SW480 (cell line): ENCODE results near the gene ASIP.
"Not testable (repeated sequence)": the region's sequence is repeated elsewhere in the genome, so short reads cannot be mapped to it uniquely, and the experiment has no call there.

Experiments used
- DNase-seq: peaks from one replicate; pipeline ENCODE4 v3.0.0-alpha.2; 2016; ENCODE audit warnings: low spot score

ASIP gene

GRCh38 chr20:34240693-34241615 is at the start of gene ASIP:
Gene ASIP (plus strand): TSS chr20:34241423. CDS start chr20:34260375, 18,952 bp downstream.
- DNase-seq: no peak

- no peak for DNase-seq
Observed at GRCh38 chr20:34193051-34193450, 48.2 kb upstream of the ASIP start.

DNA sequence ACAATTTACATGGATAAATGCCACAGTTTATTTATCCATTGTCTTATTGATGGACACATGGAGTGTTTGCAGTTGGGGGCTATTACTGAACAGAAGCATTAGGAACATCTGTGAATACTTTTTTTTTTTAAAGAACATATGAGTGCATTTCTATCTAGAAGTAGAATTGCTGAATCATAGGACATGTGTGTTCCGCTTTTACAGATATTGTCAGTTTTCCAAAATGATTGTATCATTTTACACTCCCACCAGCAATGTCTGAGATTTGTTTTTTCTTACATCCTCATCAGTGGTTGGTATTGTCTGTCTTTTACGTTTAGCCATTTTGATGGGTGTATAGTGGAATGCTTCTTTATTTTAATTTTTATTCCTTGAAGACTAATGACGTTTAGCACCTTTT is 42.0 kb upstream of the ASIP start:
- DNase-seq: no peak

GRCh38 chr20:34200023-34200422 is 41.2 kb upstream of the ASIP start:
- DNase-seq: no peak

GRCh38 chr20:34201531-34201930 is 39.7 kb upstream of the ASIP start:
- DNase-seq: no peak

GRCh38 chr20:34205172-34205880 is 35.9 kb upstream of the ASIP start:
- not testable (repeated sequence) for DNase-seq

GRCh38 chr20:34209111-34209510 is 32.1 kb upstream of the ASIP start:
- DNase-seq: no peak

DNA sequence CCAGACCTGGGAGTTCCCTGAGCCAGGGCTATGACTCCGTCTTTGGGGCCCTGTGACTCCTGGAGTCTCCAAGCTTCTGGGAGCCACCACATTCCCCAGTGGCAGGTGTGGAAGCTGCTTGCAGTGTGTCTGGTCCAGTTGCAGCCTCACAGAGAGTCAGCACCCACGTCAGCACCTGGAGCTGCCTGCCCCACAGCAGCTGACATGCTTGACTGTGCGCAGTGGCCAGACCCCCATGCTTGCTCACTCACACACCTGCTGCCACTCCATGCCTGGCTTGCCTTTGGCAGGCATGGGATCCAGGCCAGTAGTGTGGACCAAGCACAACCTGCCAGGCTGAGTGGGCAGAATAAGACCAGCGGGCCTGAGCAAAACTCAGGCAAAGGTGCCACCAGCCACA is 31.0 kb upstream of the ASIP start:
- no peak for DNase-seq

- DNase-seq: no peak
Observed at GRCh38 chr20:34211591-34211990, 29.6 kb upstream of the ASIP start.

DNA sequence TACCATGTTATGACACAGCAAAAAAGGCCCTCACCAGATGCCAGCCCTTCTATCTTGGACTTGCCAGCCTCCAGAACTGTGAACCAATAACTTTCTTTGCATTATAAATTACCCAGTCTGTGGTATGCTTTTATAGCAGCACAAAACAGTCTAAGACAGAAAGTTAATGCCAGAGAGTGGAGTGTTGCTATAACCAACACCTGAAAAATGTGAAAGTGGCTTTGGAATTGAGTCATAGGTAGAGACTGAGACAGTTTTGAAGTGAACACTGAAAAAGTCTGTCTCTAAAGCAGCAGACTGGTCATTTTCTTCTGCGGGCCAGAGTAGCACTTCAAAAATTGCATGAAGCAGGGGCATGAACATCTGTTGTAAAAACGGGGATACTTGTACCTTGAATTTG is 28.0 kb upstream of the ASIP start:
- DNase-seq: no peak

- DNase-seq: peak; percentile 92
Observed at GRCh38 chr20:34215711-34216381, 25.4 kb upstream of the ASIP start.

GRCh38 chr20:34216382-34216742 is 24.9 kb upstream of the ASIP start:
- DNase-seq: no peak

- DNase-seq: peak; percentile 28
Observed at GRCh38 chr20:34220561-34220960, 20.7 kb upstream of the ASIP start.

DNA sequence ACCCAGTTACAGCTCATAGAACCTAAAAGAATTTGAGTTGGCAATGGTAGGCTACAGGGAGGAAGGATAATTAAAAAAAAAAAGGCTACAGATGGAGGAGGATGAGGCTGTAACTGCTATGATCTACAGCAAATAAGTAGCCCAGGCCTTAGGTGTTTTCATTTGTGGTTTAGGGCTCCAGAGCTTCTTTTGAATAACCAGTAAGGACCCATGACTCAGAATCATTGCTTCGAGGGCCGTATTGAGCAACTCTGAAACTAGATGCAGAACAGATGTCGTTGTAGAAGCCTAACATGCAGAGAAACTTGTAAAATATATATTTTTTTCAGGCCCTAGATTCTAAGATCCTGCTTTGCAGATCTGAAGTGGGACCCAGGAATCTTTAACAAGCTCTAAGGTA is 19.0 kb upstream of the ASIP start:
- DNase-seq: peak; percentile 26

DNA sequence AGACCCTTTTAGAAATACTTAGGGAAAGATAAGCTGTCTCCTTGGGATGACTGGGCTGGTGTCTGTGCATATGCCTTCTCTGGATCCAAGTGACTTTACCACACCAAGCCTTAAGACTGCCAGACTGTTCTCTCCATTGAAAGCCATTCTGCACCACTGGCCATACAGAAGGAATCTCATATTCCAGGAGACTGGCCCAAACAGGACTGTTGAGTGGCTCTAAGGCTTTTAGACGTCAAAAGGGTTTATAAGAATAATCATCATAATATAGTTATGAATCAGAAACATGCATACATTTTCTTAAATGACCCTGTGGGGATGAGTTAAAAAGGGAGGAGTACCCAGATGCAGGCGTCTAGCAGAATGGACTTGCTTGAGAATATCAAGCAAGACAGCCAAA is 17.0 kb upstream of the ASIP start:
- DNase-seq: not testable (repeated sequence)

DNA sequence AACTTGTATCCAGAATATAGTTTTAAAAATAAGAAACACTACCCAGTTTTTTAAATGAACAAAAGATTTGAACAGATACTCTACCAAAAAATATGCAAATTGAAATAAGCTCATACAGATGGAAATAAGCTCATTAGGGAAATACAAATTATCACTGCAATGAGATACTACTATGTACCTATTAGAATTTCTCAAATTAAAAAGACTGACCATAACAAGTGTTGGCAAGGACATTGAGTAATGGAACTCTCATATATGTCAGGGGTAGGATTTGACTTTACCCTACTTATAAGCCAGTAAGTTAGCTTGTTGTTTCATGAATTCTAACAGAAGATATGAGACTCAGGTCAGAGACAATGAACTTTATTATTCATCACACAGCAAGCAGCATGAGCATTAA is 9.6 kb upstream of the ASIP start:
- DNase-seq: no peak

DNA sequence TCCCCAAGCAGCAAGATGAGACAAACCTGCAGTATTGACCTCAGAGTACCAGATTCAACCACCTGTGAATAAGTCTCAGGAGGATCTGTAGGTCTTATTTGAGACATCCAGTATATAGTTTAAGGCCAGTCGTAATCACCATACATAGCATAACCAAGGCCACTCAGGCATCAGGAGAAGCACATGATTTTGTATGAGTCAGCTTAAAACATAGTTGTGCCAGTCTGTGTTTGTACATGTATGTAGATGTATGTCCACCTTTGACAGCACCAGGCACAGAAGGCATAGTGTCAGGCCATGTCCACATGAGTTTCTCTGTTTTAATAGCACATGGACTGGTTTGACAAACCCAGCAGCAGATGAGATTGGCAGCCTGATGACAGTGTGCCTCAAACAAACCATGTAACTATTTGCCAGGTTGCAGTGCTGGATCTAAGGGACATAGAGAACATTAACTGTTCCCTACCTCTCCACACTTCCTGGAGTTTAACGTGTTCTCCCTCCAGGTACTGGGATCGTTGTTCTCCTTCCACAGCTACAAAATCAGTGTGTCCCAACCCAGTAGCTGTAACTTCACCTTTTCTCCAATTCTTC is 8.6 kb upstream of the ASIP start:
- DNase-seq: no peak

GRCh38 chr20:34233687-34234086 is 7.5 kb upstream of the ASIP start:
- DNase-seq: no peak

- no peak for DNase-seq
Observed at GRCh38 chr20:34235875-34236274, 5.3 kb upstream of the ASIP start.

GRCh38 chr20:34237942-34238341 is 3.3 kb upstream of the ASIP start:
- DNase-seq: no peak

DNA sequence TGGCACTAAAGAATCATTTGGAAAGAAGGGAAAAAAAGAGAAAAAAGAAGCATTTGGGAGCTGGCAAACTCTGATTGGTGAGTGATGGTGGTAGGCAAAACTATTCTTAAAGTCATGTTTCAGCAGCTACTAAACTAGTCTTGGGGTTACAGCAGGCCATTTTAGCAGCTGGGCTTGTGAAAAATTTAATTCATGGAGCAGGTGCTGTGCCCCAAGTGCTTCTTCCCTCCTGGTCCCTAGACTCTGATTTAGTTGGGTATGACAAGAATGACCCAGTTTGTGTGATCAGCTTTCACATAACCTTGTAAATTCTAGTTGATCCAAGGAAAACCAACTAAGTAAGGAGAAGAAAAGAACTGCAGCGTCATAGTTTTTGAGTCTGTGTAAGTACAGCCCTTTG is 1.1 kb upstream of the ASIP start:
- DNase-seq: no peak

GRCh38 chr20:34242015-34242414 is 792 bp downstream of the ASIP start:
- DNase-seq: not testable (repeated sequence)
